Thymus (tissue), 11 donors: Measurements from ENCODE around the gene SPINT2. TPM values are rescaled to one million over a fixed set of nuclear protein-coding genes. Genes with fewer than 3 reads are reported as not detected.
"Not testable (repeated sequence)": the region's sequence is repeated elsewhere in the genome, so short reads cannot be mapped to it uniquely, and the experiment has no call there.

Experiments
- DNase-seq, 9 donors: peaks; one replicate each; pipeline ENCODE4 v3.0.0-alpha.2; 2013; ENCODE audit warnings: low spot score in 9 of 9, low read depth in 6 of 9, missing footprints in 1 of 9
- H3K27ac ChIP-seq, 2 donors: one replicate each; pipeline ENCODE4 v1.5.1; 2013; ENCODE audit warnings: control low read depth in 1 of 2, low read depth in 1 of 2, low read length in 1 of 2, mild to moderate bottlenecking in 1 of 2, moderate library complexity in 1 of 2
- H3K27me3 ChIP-seq, 2 donors: one replicate each; pipeline ENCODE4 v1.5.1; 2013; ENCODE audit warnings: low read length in 1 of 2; ENCODE audit not compliant: control insufficient read depth in 2 of 2, insufficient read depth in 1 of 2
- H3K36me3 ChIP-seq, 2 donors: one replicate each; pipeline ENCODE4 v1.5.1; 2013; ENCODE audit warnings: low read length in 1 of 2, mild to moderate bottlenecking in 1 of 2, moderate library complexity in 1 of 2; ENCODE audit not compliant: control insufficient read depth in 2 of 2, insufficient read depth in 2 of 2
- H3K4me1 ChIP-seq, 2 donors: one replicate each; pipeline ENCODE4 v1.5.1; 2013; ENCODE audit warnings: low read length in 2 of 2; ENCODE audit not compliant: control insufficient read depth in 2 of 2, insufficient read depth in 2 of 2
- H3K4me3 ChIP-seq, 2 donors: one replicate each; pipeline ENCODE4 v1.5.1; 2013; ENCODE audit warnings: low read length in 2 of 2, control low read depth in 1 of 2, mild to moderate bottlenecking in 1 of 2
- H3K9me3 ChIP-seq, 2 donors: one replicate each; pipeline ENCODE4 v1.5.1; 2013; ENCODE audit warnings: low read length in 1 of 2, mild to moderate bottlenecking in 1 of 2; ENCODE audit not compliant: control insufficient read depth in 2 of 2, insufficient read depth in 1 of 2
- WGBS: extraction: QIAGEN DNeasy Blood & Tissue Kit; methylation state at CpG from one replicate; pipeline ENCODE4 v1.1.7; 2013; 5-methylcytosine and 5-hydroxymethylcytosine counted together
- polyA plus RNA-seq: library from polyadenylated mRNA; stranded (reverse); fragments of 200-250 nt; gene quantifications from one replicate; pipeline ENCODE4 v1.2.3, GENCODE V29; 2013
- total RNA-seq: library from RNA; stranded (reverse); fragments of 120-200 nt; gene quantifications from one replicate; pipeline ENCODE4 v1.2.4, GENCODE V29; 2013
- donor health status: healthy.

Gene SPINT2
- total and polyA plus RNA-seq, 2 donors: 107 to 253 TPM

- 96% methylated on average over 9 of the region's 9 CpGs for WGBS
- Histone ChIP-seq H3K9me3 (no peaks in the 10 kb centered on the region), H3K36me3 (no peaks in the 10 kb centered on the region), H3K4me1 (peaks cover 5 to 6% of the 10 kb centered on the region in 2 donors), H3K4me3 (no peak overlapping the region), H3K27me3 (no peaks in the 10 kb centered on the region), H3K27ac (no peak overlapping the region)
- DNase-seq: no peak
Measured at GRCh38 chr19:38333245-38333644, 68.9 kb downstream of the SPINT2 start.

DNA sequence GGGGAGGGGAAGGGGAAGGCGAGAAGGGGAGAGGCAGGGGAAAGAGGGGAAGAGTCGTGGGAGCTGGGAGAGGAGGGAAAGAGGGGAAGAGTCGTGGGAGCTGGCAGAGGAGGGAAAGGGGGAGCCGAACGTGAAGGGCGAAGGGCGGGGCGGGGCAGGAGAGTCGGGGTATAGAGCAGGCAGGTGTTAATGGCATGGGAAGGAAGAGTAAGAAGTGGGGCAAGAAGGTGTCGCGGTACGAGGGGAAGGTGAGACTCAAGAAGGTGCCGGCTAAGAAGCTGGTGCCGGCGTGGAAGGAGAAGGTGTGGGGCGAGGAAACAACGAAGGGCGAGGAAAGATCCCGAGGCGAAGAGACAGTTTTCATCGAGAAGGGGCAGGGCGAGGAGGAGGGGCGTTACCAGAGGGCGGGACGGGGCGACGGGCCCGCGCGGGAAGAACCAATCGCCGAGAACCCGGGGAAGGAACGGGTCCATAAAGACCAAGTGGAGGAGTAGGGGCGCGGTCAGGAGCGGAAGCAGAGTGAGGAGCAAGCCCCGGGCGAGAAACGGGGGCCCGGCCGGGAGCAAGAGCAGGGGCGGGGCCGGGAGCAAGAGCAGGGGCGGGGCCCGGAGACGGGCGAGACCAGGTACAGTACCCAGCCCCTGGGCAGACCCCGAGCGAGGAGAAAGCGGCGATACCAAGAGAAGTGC lies 71.7 kb downstream of the SPINT2 start:
- DNase-seq: peak; percentile 84 to 96 (median 91)
- under 1% methylated on average over 52 of the region's 52 CpGs for WGBS
- Histone ChIP-seq H3K9me3 (no peaks in the 10 kb centered on the region), H3K4me3 (peak overlapping the region; percentile 63 to 77), H3K27me3 (no peaks in the 10 kb centered on the region), H3K4me1 (peaks cover 5 to 6% of the 10 kb centered on the region in 2 donors), H3K27ac (peak overlapping the region; percentile 99 to 100), H3K36me3 (peaks cover 0 to 2% of the 10 kb centered on the region in 2 donors)

DNA sequence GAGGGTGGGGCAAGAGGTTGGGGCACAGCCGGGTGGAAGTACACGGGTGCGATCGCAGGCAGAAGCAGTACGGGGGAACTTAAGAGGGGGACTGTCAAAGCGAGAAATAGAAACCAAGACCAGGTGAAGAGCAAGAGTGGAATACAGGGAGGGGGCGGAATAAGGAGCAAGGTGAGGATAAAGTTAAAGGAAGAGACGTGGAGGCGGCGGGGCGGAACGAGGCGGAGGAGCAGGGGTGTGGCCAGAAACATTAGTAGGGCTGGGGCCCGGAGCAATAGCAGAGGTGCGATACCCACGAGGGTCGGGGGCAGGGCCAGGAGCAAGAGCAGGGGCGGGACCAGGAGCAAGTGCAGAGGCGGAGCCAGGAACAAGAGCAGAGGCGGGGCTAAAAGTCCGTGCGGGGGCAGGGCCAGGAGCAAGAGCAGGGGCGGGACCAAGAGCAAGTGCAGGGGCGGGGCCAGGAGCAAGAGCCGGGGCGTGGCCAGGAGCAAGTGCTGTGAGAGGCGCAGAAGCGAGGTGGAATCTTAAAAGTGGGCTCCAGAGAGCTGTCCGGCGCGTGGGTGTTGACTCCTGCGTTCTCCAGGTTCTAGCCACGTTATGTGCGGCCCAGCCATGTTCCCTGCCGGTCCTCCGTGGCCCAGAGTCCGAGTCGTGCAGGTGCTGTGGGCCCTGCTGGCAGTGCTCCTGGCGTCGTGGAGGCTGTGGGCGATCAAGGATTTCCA lies 72.4 kb downstream of the SPINT2 start:
- Histone ChIP-seq H3K27ac (peak overlapping the region; percentile 99 to 100), H3K27me3 (no peaks in the 10 kb centered on the region)

GRCh38 chr19:38337360-38337653 lies 72.9 kb downstream of the SPINT2 start:
- peaks cover 0 to 2% of the 10 kb centered on the region in 2 donors for H3K36me3 ChIP-seq
- peak overlapping the region; percentile 56 to 99 for H3K27ac ChIP-seq
- 72% methylated on average over 10 of the region's 10 CpGs for WGBS
- no peaks in the 10 kb centered on the region for H3K27me3 ChIP-seq
- peak in 1 of 9 donors; percentile 6 for DNase-seq
- H3K4me3 ChIP-seq: peak overlapping the region; percentile 63 to 77
- H3K4me1 ChIP-seq: peaks cover 5 to 6% of the 10 kb centered on the region in 2 donors
- no peaks in the 10 kb centered on the region for H3K9me3 ChIP-seq

More for the DNA sequence above, 72.4 kb downstream of the SPINT2 start:
- peaks cover 0 to 2% of the 10 kb centered on the region in 2 donors for H3K36me3 ChIP-seq
- peaks cover 5 to 6% of the 10 kb centered on the region in 2 donors for H3K4me1 ChIP-seq
- peak; percentile 87 to 97 (median 94) for DNase-seq
- 8% methylated on average over 41 of the region's 41 CpGs for WGBS
- H3K9me3 ChIP-seq: no peaks in the 10 kb centered on the region
- peak overlapping the region; percentile 63 to 77 for H3K4me3 ChIP-seq

GRCh38 chr19:38339011-38339410 lies 74.6 kb downstream of the SPINT2 start:
- not testable (repeated sequence) for H3K27ac ChIP-seq, H3K9me3 ChIP-seq, H3K27me3 ChIP-seq, H3K4me1 ChIP-seq, DNase-seq, H3K4me3 ChIP-seq, H3K36me3 ChIP-seq
- 91% methylated on average over 4 of the region's 4 CpGs for WGBS

DNA sequence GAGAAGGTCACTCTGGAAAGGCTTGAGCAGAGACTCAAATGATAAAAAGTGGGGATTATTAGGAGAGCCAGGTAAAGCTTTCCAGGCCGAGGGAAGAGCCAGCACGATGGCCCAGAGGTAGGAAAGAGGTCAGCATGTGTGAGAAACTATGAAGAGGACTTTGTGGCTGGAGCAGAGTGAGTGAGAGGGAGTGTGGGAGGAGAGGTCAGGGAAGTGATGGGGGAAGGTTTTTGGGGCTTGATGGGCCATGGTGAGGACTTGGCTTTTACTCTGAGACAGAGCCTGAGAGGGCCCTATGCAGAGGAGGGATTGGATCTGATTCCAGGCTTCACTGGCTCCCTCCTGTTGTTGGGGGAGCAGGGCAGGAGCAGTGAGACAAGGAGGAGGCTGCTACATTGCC lies 76.6 kb downstream of the SPINT2 start:
- Histone ChIP-seq H3K4me3 (no peak overlapping the region), H3K4me1 (peaks cover 5 to 6% of the 10 kb centered on the region in 2 donors), H3K36me3 (peaks cover 2 to 4% of the 10 kb centered on the region in 2 donors), H3K27ac (no peak overlapping the region), H3K27me3 (no peaks in the 10 kb centered on the region), H3K9me3 (no peaks in the 10 kb centered on the region)
- 97% methylated on average over 2 of the region's 2 CpGs for WGBS
- no peak for DNase-seq

Other genes starting within 250 kb of the SPINT2 start
- 0.24 TPM for gene DPF1, start 40.4 kb upstream of the SPINT2 start, total RNA-seq
- gene DPF1, start 40.4 kb upstream of the SPINT2 start, polyA plus RNA-seq: 0.09 TPM
- gene PPP1R14A, start 8.2 kb upstream of the SPINT2 start, total RNA-seq: 0.52 TPM
- gene PPP1R14A, start 8.2 kb upstream of the SPINT2 start, polyA plus RNA-seq: 59.0 TPM
- 4.9 TPM for gene C19orf33, start 39.7 kb downstream of the SPINT2 start, total RNA-seq
- 93.6 TPM for gene C19orf33, start 39.7 kb downstream of the SPINT2 start, polyA plus RNA-seq
- gene YIF1B, start 51.4 kb downstream of the SPINT2 start, total RNA-seq: 34.2 TPM
- 46.6 TPM for gene YIF1B, start 51.4 kb downstream of the SPINT2 start, polyA plus RNA-seq
- gene KCNK6, start 55.3 kb downstream of the SPINT2 start, total RNA-seq: 3.4 TPM
- 5.2 TPM for gene KCNK6, start 55.3 kb downstream of the SPINT2 start, polyA plus RNA-seq
- 1.5 TPM for gene CATSPERG, start 71.3 kb downstream of the SPINT2 start, total RNA-seq
- gene CATSPERG, start 71.3 kb downstream of the SPINT2 start, polyA plus RNA-seq: 5.8 TPM
- 169 TPM for gene PSMD8, start 110.0 kb downstream of the SPINT2 start, total RNA-seq
- gene PSMD8, start 110.0 kb downstream of the SPINT2 start, polyA plus RNA-seq: 64.5 TPM
- gene GGN, start 123.5 kb downstream of the SPINT2 start, total RNA-seq: not detected
- 0.07 TPM for gene GGN, start 123.5 kb downstream of the SPINT2 start, polyA plus RNA-seq
- gene SPRED3, start 124.1 kb downstream of the SPINT2 start, total RNA-seq: under 0.01 TPM
- 0.27 TPM for gene SPRED3, start 124.1 kb downstream of the SPINT2 start, polyA plus RNA-seq
- 12.6 TPM for gene FAM98C, start 138.5 kb downstream of the SPINT2 start, total RNA-seq
- 22.0 TPM for gene FAM98C, start 138.5 kb downstream of the SPINT2 start, polyA plus RNA-seq
- 1.1 TPM for gene RASGRP4, start 161.6 kb downstream of the SPINT2 start, total RNA-seq
- 1.7 TPM for gene RASGRP4, start 161.6 kb downstream of the SPINT2 start, polyA plus RNA-seq
- 1.1 TPM for gene RYR1, start 169.1 kb downstream of the SPINT2 start, total RNA-seq
- gene RYR1, start 169.1 kb downstream of the SPINT2 start, polyA plus RNA-seq: 1.8 TPM